GM12878 (cell line): ENCODE data around the gene GOLGA5.

ENCODE experiments used
- CBFB ChIP-seq: IDR thresholded peaks from 2 replicates; pipeline ENCODE4 v1.6.1; 2016; ENCODE audit warnings: antibody characterized with exemption, low read depth
- EED ChIP-seq: sonication (generic); IDR thresholded peaks from 2 replicates; pipeline ENCODE4 v1.6.1; 2016; ENCODE audit warnings: antibody characterized with exemption, low read depth
- MYC ChIP-seq: IDR thresholded peaks from 2 replicates; pipeline ENCODE4 v1.6.1; 2011; ENCODE audit warnings: mild to moderate bottlenecking, low read length, moderate library complexity, inconsistent platforms; ENCODE audit not compliant: insufficient read depth, insufficient replicate concordance, insufficient read length, severe bottlenecking
- POLR2A ChIP-seq: IDR thresholded peaks from 2 replicates; pipeline ENCODE4 v1.6.1; 2011; ENCODE audit warnings: low read depth, mild to moderate bottlenecking, low read length
- RFX5 ChIP-seq: IDR thresholded peaks from 2 replicates; pipeline ENCODE4 v1.6.1; 2011; ENCODE audit warnings: low read depth, low read length, improper control_type of control experiment
- TF ChIP-seq, protein P1 (sequence below), 3 experiments: IDR thresholded peaks in 2 of 3; conservative IDR thresholded peaks in 1 of 3; 2 replicates each; pipeline ENCODE4 v1.5.1; 2011; ENCODE audit warnings: low read depth in 3 of 3, low read length in 3 of 3, mild to moderate bottlenecking in 3 of 3, control low read depth in 2 of 3, moderate library complexity in 2 of 3, inconsistent platforms in 1 of 3, mixed read lengths in 1 of 3; ENCODE audit not compliant: control insufficient read depth in 2 of 3, insufficient read depth in 1 of 3; ENCODE audit errors: extremely low read depth in 1 of 3
- TF ChIP-seq, protein P2 (sequence below): IDR thresholded peaks from 2 replicates; pipeline ENCODE4 v1.6.1; 2011; ENCODE audit warnings: borderline replicate concordance, low read depth, mild to moderate bottlenecking, moderate library complexity, mixed read lengths, low read length; ENCODE audit not compliant: insufficient read depth; ENCODE audit errors: extremely low read length

DNA sequence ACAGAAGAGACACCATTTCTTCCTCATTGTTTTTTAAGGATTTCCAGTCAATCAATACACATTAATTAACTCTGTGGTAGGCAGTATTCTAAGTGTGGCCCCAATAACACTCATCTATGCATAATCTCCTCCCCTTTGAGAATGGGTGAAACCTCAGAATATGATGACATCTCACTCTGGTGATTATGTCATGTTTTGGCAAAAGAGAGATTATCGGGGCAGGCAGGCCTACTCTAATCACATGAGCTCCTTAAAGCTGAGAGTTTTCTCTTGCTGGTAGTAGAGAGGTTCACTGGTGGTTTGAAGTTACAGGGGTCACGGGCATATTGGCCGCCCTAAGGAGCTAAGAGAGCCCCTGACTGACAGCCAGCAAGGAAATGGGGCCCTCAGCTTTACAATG is 38.6 kb upstream of the GOLGA5 start:
- TF ChIP-seq POLR2A: no peak
- no peak for TF ChIP-seq EED
- TF ChIP-seq, protein P1, sequence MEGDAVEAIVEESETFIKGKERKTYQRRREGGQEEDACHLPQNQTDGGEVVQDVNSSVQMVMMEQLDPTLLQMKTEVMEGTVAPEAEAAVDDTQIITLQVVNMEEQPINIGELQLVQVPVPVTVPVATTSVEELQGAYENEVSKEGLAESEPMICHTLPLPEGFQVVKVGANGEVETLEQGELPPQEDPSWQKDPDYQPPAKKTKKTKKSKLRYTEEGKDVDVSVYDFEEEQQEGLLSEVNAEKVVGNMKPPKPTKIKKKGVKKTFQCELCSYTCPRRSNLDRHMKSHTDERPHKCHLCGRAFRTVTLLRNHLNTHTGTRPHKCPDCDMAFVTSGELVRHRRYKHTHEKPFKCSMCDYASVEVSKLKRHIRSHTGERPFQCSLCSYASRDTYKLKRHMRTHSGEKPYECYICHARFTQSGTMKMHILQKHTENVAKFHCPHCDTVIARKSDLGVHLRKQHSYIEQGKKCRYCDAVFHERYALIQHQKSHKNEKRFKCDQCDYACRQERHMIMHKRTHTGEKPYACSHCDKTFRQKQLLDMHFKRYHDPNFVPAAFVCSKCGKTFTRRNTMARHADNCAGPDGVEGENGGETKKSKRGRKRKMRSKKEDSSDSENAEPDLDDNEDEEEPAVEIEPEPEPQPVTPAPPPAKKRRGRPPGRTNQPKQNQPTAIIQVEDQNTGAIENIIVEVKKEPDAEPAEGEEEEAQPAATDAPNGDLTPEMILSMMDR (IDR thresholded peaks at IDR 0.05 in 2 of 3, conservative IDR thresholded peaks at IDR 0.05 in 1 of 3; ENCODE audit: control insufficient read depth in 2 of 3, extremely low read depth in 1 of 3, insufficient read depth in 1 of 3, low read depth in 3 of 3, low read length in 3 of 3): no peak
- TF ChIP-seq MYC: no peak
- TF ChIP-seq, protein P2, sequence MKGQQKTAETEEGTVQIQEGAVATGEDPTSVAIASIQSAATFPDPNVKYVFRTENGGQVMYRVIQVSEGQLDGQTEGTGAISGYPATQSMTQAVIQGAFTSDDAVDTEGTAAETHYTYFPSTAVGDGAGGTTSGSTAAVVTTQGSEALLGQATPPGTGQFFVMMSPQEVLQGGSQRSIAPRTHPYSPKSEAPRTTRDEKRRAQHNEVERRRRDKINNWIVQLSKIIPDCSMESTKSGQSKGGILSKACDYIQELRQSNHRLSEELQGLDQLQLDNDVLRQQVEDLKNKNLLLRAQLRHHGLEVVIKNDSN: no peak
- no peak for TF ChIP-seq CBFB
- TF ChIP-seq RFX5: no peak
